ENCODE results near the gene TPSG1.

TPSG1 gene

DNA sequence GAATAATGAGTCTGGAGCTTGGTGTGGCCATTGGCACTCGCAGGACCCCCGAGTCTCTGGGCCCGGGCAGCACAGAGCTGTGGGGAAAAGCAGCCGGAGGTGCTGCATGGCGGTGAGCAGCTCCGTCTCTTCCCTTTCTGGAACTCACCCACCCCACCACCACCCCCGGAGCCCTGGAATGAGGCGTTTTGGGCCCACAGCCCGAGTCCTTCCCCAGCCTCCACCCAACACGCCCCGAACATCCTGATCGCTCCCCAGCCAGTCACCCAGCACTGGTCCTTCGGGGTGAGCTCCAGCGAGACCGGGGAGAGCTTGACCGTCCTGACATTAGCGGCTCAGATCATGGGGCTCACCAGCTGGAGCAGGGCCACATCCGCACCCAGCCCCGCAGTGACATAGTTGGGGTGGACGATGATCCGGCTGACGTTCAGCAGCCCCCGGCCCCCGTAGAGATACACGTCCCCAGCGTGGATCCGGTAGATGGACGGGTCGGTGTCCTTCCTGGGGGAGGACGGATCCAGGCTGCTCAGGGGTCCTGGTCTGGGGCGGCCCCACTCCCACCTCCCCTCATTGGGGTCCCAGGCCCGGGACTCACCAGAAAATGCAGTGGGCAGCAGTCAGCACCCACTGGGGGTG is 37.3 kb upstream of the TPSG1 start:
- H3K36me3 Mint-ChIP-seq (ENCODE audit: low read depth), result no peaks in the 10 kb centered on the region
- no peak overlapping the region for H3K4me3 Mint-ChIP-seq
- TF ChIP-seq, protein P1, sequence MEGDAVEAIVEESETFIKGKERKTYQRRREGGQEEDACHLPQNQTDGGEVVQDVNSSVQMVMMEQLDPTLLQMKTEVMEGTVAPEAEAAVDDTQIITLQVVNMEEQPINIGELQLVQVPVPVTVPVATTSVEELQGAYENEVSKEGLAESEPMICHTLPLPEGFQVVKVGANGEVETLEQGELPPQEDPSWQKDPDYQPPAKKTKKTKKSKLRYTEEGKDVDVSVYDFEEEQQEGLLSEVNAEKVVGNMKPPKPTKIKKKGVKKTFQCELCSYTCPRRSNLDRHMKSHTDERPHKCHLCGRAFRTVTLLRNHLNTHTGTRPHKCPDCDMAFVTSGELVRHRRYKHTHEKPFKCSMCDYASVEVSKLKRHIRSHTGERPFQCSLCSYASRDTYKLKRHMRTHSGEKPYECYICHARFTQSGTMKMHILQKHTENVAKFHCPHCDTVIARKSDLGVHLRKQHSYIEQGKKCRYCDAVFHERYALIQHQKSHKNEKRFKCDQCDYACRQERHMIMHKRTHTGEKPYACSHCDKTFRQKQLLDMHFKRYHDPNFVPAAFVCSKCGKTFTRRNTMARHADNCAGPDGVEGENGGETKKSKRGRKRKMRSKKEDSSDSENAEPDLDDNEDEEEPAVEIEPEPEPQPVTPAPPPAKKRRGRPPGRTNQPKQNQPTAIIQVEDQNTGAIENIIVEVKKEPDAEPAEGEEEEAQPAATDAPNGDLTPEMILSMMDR (IDR thresholded peaks at IDR 0.05), result no peak
- no peak overlapping the region for H3K27ac Mint-ChIP-seq
- peaks cover 71% of the 10 kb centered on the region for H3K27me3 Mint-ChIP-seq (ENCODE audit: low read depth, poor library complexity)
- peaks cover 14% of the 10 kb centered on the region for H3K9me3 Mint-ChIP-seq
- no peak for DNase-seq
- H3K4me1 Mint-ChIP-seq, result peaks cover 10% of the 10 kb centered on the region

DNA sequence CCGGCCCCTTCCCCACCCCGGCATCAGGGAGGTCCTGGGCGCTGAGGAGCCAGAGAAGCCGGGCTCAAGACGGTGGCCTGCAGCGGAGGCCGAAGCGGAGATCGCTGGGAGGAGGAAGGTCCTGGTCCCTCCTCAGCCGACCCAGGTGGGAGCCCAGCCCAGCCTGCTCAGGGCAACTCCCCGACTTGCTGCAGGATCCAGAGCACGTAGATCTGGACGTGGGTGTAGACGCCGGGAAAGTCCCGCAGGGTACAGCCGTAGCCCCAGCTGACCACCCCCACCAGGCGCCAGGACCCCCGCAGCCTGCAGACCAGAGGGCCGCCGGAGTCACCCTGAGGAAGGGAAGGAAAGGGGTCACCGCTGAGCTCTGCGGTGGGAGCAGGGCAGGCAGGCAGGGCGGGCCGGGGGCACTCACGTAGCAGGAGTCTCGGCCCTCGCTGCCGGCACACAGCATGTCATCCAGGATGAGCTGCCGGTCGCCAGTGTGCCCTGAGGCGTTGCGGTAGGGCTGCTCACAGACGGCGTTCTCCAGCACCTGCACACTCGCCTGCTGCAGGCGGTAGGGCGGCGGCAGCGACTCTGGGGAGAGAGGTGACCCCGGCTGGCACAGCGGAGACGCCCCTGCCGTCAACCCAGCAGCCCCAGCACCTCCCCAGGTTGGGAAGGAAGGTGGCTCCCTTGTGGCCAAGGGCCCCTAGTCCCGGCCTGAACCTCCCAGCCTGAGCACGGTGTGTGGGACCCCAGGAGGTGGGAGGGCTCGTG is 36.2 kb upstream of the TPSG1 start:
- Mint-ChIP-seq H3K36me3 (ENCODE audit: low read depth) (no peaks in the 10 kb centered on the region), H3K27ac (no peak overlapping the region), H3K9me3 (peaks cover 9% of the 10 kb centered on the region), H3K4me1 (peaks cover 10% of the 10 kb centered on the region), H3K4me3 (no peak overlapping the region), H3K27me3 (ENCODE audit: low read depth, poor library complexity) (peaks cover 64% of the 10 kb centered on the region)
- DNase-seq, result no peak
- TF ChIP-seq, protein P1 (IDR thresholded peaks at IDR 0.05), result no peak

DNA sequence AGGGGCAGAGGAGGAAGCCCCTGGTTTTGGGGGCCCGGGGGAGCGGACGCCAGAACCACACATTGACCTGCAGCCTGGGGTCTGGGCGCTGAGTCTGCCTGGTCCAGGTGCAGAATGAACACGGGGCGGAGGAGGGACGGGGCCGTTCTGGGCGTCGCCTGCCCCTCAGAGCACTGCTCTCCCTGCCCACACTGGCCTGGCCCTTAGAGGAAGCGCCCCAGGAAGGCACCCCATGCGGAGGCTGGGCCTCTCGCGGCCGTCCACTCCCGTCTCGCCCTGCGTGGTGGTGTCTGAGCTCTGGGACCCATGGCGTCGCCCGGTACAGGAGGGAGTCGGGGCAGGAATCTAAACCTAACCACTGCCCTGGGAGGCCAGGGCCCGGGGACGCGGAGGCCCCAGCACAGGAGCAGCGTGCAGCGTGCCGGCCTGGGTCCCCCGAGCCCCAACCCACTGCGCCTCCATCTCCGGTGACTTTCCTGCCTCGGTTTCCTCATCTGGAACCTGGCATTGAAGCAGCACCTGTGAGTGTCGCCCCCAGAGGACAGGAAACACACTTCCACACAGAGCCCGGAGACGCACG is 35.1 kb upstream of the TPSG1 start:
- no peak for DNase-seq
- Mint-ChIP-seq H3K4me1 (peaks cover 10% of the 10 kb centered on the region), H3K9me3 (peaks cover 5% of the 10 kb centered on the region), H3K27me3 (ENCODE audit: low read depth, poor library complexity) (peaks cover 60% of the 10 kb centered on the region), H3K36me3 (ENCODE audit: low read depth) (no peaks in the 10 kb centered on the region), H3K4me3 (no peak overlapping the region), H3K27ac (no peak overlapping the region)
- TF ChIP-seq, protein P1 (IDR thresholded peaks at IDR 0.05), result no peak

DNA sequence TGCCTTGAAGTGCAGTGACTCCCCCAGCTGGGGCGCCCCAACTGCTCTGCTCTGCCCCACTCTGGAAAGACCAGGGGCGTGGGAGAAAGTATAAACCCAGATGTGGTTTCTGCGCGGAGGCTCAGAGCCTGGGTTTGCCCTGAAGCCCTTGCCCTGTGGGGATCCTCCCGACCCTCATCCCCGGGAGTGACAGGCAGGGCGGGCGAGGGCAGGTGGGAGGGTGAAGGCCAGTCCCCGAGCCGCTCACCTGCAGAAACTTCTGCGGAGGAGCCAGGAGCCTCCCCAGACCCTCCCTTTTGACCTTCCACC is 34.6 kb upstream of the TPSG1 start:
- no peak for DNase-seq
- Mint-ChIP-seq H3K27ac (no peak overlapping the region), H3K27me3 (ENCODE audit: low read depth, poor library complexity) (peaks cover 64% of the 10 kb centered on the region), H3K4me3 (no peak overlapping the region), H3K9me3 (peaks cover 5% of the 10 kb centered on the region), H3K4me1 (peaks cover 10% of the 10 kb centered on the region), H3K36me3 (ENCODE audit: low read depth) (no peaks in the 10 kb centered on the region)
- TF ChIP-seq, protein P1 (IDR thresholded peaks at IDR 0.05), result no peak

DNA sequence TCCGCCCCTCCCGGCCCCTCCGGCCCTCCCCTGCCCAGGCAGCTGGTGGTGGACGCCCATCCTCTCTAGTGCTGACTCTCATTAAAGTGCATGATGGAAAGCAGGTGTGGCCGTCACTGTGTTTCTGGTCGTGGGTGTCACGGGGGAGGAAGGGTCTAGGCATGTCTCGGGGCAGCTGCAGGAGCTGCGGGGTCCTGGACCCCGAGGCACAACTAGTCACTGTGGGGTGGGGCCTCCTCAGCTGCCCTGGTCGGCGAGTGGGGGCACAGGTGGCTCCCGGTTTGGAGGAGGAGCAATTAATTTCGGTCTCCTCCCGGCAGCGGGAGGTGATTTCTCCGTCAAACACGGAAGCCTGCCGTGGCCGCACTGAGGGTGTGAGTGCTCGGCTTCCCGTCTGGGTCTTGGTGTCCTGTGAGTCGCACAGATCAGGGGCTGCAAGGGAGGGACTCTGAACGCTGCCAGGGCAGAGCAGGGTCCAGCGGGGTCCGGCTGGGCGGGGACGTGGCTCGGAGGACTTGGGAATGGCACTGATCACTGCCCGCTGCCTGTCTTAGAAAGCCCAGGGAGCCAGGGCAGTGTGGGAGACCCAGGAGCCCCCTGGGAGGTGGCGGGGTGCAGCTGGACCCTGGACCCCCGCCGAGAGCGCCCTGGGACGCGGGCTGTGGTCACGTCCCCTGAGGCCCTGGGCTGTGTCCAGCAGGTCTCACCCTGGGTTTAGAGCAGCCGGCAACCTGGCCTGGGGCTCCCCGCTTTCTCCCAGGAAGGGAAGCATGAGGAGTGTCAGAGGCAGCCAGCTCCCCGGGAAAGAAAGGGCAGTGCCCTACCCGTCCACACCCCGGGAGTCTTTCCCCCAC is 34.1 kb upstream of the TPSG1 start:
- H3K27me3 Mint-ChIP-seq (ENCODE audit: low read depth, poor library complexity), result peaks cover 59% of the 10 kb centered on the region
- no peak overlapping the region for H3K27ac Mint-ChIP-seq
- peaks cover under 1% of the 10 kb centered on the region for H3K9me3 Mint-ChIP-seq
- TF ChIP-seq, protein P1 (IDR thresholded peaks at IDR 0.05), result no peak
- peaks cover 10% of the 10 kb centered on the region for H3K4me1 Mint-ChIP-seq
- no peaks in the 10 kb centered on the region for H3K36me3 Mint-ChIP-seq (ENCODE audit: low read depth)
- H3K4me3 Mint-ChIP-seq, result peak overlapping the region; percentile 54
- no peak for DNase-seq
